HG03045 (cell line): Measurements from ENCODE around the gene PPCDC.
"Not testable (repeated sequence)": the region's sequence is repeated elsewhere in the genome, so short reads cannot be mapped to it uniquely, and the experiment has no call there.

Experiments used
- ATAC-seq: cut with Tn5 transposase; IDR thresholded peaks from one replicate; pipeline ENCODE4 v1.9.1; 2021; ENCODE audit warnings: mild to moderate bottlenecking, moderate library complexity; ENCODE audit not compliant: unreplicated experiment

The PPCDC gene

GRCh38 chr15:75065851-75066509 lies 42.6 kb downstream of the PPCDC start:
- no peak for ATAC-seq

- ATAC-seq, result no peak
Observed at GRCh38 chr15:75067123-75067830, 43.9 kb downstream of the PPCDC start.

GRCh38 chr15:75068748-75069147 lies 45.4 kb downstream of the PPCDC start:
- ATAC-seq, result no peak

GRCh38 chr15:75069301-75069925 lies 46.0 kb downstream of the PPCDC start:
- ATAC-seq, result peak; percentile 81

GRCh38 chr15:75070674-75071073 lies 47.3 kb downstream of the PPCDC start:
- no peak for ATAC-seq

- ATAC-seq, result no peak
Observed at GRCh38 chr15:75073197-75073596, 49.8 kb downstream of the PPCDC start.

GRCh38 chr15:75076277-75076676 lies 52.9 kb downstream of the PPCDC start:
- ATAC-seq, result no peak

- not testable (repeated sequence) for ATAC-seq
Observed at GRCh38 chr15:75077551-75077961, 54.2 kb downstream of the PPCDC start.

GRCh38 chr15:75081150-75081549 lies 57.8 kb downstream of the PPCDC start:
- no peak for ATAC-seq

GRCh38 chr15:75082689-75083088 lies 59.3 kb downstream of the PPCDC start:
- ATAC-seq, result no peak

GRCh38 chr15:75085708-75086107 lies 62.3 kb downstream of the PPCDC start:
- ATAC-seq, result not testable (repeated sequence)

- ATAC-seq, result no peak
Observed at GRCh38 chr15:75089456-75090387, 66.3 kb downstream of the PPCDC start.

- ATAC-seq, result no peak
Observed at GRCh38 chr15:75090388-75090734, 67.0 kb downstream of the PPCDC start.

GRCh38 chr15:75091814-75092213 lies 68.4 kb downstream of the PPCDC start:
- ATAC-seq, result no peak

GRCh38 chr15:75094961-75095478 lies 71.6 kb downstream of the PPCDC start:
- peak; percentile 43 for ATAC-seq

GRCh38 chr15:75095594-75095993 lies 72.2 kb downstream of the PPCDC start:
- peak; percentile 30 for ATAC-seq

- no peak for ATAC-seq
Observed at GRCh38 chr15:75097939-75098338, 74.5 kb downstream of the PPCDC start.

GRCh38 chr15:75098404-75098803 lies 75.0 kb downstream of the PPCDC start:
- no peak for ATAC-seq
